GM18868 (cell line): ENCODE measurements around the gene TBC1D24.
A peak's percentile ranks its signal among the peaks of the same experiment; 100 is the strongest.

Source experiments
- ATAC-seq: cut with Tn5 transposase; IDR thresholded peaks from one replicate; pipeline ENCODE4 v1.9.1; 2021; ENCODE audit warnings: mild to moderate bottlenecking, moderate library complexity; ENCODE audit not compliant: unreplicated experiment

Gene TBC1D24

DNA sequence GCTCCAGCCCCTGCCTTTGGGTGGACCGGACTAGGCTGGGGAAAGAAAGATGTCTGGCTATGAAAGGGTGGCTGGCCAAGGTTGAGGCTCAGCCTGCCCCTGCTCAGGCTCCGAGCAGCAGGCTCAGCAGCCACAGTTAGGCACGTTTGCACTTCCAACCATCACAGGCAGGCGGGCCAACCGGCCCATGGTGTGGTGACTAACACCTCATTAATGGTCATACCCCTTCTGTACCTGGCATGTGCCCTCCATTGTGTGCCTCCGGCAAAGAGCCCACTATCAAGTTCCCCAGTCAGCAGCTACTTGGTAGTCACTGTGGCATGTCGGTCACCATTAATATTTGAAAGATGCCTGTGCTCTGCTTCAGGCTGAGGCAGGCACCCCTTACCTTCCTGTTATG lies 6.7 kb downstream of the TBC1D24 start:
- no peak for ATAC-seq

DNA sequence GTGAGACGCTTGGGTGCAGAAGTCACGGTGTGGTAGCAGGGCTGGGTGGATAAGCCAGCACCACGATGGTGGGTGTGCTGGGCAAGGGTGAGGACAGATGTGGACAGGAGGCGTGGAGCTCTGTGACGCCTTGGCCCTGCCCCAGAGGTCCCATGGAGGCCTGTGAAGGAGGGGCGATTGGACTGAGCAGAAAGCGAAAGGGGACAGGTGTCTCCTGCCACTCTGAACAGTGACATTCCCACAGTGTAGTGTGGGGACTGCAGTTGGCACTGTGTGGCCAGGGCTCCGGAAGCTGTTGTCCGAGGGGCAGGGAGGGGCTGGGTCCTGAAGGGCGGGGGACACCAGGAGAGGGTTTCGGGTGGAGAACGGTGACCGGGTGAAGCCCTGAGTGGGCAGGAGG lies 7.3 kb downstream of the TBC1D24 start:
- no peak for ATAC-seq

DNA sequence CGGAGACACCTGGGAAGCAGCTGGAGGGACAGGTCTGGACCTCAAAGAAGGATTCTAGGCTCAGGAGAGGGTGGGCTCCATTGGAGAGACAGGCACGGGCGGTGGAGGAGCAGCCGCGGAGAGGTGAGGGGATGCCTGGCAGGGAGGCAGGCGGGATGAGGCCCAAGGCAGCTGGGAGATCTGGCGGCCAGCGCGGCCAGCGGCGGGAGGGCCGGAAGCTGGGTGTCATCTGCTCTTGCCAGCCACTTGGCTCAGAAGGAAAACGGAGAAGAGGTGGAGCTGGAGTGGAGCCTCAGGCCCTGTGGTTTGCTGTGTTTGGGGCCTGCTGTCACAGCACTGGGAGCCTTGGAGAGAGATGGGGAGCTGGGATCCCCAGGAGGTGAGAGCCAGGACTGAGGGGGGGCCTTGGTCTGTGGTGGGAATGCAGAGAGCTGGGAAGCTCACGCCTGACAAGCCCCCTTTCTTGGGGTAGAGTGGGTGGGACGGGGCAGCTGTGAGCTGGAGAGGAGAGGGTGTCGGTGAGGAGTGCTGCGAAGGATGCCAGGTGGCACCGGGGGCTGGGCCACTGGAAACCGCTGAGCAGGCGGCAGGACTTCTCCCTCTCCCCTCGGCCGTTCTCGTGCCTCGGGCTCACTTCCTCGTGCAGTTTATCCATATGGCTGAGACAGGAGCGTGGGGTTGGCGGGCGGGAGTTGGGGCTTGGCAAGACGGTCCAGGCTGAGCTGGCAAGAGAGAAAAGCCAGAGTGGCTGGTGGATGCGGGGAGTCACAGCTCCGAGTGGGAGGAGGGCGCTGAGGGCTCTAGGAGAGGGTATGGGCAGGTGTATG lies 8.0 kb downstream of the TBC1D24 start:
- no peak for ATAC-seq

DNA sequence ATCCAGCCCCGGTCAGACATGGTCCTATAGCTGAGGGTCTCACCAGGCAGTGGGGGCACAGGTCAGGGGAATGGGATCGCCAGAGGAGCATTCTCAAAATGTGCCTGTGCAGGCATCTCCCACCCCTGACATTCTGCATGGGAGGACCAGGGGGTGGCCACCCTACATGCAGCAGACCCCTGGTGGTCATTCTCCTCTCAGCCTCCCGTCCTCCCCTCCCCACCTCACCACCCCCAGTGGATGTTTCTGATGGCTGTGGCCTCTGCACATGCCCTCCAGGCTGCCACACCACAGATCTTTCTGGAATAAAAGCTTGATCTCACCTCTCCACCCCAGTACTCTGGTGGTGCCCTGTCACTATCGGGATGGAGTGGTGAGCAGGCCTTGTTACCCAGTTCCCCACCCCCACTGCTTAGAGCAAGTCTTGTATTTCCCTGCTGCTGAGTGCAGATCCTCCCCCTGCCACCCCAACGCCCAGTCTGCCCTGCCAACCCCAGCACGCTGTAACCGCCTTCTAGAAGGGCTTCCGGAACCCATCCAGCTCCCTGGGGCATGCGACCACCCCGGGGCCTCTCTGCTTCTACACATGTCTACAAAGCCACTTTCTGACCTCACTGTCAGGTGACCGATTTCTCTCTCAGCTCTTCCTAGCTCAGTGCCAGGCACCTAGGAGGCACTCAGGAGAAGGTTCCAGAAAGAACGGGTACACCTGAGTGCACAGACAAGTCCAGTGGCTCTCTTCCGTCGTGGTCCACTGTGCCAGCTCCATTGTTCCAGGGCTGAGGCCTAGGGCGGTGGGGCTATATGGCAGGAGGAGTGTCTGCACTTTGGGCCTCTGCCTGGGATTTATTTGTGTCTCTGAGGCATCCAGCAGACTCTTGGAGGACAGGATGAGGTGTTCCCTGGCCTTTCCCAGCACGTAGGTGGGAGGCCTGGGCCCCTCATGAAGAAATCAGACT lies 9.3 kb downstream of the TBC1D24 start:
- no peak for ATAC-seq

DNA sequence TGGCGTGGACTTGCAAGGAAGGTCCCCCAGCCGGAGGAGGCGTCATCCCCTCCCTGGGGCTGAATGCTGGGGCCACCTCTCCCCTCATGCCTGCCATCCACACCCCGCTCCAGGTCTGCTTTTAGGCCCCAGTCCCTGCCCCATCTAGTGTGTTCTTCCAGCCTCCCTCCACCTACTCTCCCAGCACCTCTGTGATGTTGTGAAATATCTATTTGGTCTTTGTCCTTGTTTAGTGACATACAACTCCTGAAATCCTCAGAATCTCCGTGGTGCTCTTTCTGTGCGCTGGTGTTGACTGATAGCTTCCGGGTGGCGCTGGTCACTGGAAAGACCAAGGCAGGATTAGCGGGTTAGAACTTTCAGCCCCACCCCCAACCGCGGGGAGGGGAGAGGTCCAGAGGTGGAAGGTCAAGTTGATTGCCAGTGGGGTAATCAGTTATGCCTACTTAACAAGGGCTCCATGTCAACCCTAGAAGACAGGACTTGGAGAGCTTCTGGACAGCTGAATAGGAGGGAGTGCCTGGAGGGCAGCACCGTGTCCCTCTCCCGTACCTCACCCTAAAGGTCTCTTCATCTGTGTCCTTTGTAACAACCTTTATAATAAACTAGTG lies 10.1 kb downstream of the TBC1D24 start:
- ATAC-seq = no peak

DNA sequence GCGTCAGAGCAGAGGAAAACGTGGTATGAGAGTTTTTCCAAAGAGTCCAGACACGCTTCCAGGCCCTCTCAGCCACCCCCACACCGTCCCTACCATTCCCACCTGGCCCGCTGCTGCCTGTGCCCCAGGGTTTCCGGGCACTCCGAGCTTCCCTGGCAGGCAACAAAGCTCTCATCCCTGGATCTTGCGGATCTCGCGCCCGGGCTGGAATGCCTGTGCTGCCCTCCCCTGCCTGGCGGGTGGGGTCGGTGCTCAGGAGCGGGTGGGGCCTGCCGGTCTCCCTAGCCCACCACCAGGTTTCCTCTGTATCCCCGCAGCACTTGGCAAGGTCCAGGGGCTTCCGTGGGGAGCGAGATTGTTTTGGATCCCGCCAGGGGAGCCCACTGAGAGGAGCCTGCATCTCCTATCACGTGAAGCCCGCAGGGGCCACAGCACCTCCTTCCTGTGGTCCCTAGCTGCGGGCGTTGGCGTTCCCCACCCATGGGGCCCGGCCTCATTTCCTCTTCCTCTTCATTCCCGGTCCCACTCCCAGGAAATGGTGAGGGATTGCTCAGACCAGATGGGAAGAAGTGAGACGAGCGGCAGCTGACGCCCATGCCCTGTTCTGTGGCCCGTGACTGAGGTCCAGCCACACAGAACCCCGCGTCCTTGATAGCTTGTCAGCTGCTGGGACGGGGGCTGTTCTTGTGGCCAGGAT lies 11.0 kb downstream of the TBC1D24 start:
- no peak for ATAC-seq

DNA sequence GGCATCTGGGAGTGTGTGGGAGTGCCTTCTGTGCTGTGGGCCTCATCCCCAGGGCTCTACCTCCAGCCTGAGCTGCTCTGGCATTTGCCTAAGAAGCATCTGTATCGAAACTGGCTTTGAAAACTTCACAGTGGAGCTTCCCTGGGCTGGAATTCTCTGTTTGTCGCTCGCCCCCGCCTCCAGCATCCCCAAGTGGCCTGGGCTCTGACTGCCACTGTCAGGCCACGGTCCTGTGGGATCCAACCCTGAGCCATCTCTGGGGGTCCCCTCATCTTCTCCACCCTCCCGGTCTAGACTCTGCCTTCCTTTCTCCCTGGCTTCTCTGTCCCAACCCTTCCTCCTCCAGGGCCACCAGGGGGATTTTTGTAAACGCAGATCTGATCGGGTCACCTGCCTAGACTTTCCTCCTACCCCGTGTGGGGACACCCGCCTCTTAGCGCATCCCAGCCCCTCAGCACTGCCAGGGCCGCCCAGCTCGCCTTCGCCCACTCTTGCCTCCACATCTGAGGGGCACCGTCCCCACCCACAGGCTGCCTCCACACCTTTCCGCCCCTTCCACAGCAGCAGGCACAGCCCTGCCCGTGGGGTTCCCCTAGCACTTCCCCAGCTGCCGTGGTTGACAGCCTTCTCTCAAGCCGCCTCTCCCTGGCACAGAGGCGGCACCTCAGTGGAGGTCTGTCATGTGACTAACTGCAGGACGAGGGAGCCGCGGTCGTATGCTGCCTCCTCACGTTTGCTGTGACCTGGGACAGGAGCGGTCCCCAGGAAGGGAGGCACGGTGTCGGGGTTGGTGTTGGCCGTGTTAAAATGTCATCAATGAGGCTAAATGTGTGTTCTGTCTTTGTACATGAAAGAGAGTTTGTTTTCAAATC lies 12.0 kb downstream of the TBC1D24 start:
- peak; percentile 79 for ATAC-seq

DNA sequence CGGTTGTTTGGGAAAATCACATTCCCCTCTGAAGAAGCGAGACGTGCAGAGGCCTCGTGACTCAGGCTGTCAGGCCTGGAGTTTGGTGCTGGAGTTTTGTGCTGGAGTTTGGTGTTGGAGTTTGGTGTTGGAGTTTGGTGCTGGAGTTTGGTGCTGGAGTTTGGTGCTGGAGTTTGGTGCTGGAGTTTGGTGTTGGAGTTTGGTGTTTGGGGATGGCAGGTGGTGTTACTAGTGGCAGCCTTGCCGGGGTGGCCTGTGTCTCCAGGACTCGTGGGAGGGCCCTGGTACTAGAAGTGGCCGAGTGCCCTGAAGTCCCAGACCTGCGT lies 12.6 kb downstream of the TBC1D24 start:
- no peak for ATAC-seq

DNA sequence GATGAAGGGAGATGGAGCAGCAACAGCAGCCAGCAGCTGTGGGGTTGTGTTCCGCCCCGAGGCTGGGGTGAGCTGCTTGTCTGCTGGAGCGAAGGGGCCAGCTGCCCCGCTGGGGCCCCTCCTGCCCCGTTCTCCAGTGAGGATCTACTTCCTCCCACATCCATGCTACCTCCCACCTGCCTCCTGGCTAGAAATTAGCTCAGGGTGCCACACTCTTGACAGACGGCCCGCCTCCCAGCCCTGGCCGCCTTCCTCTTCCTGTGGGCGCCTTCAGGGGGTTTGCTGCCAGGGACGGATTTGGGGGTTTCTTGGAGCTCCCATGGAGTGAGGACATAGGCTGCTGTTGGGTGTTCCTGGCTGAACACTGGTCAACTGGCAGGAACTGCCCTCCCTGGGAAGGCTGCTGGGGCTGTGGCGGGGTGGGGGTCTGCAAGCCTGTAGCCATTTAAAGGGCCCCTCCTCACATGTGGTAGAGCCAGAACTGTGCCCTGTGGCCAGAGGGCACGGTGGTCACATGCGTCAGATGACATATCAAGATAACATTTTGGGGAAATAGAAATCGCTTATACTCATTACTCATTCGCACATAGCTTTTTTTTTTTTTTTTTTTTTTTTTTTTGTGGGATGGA lies 13.1 kb downstream of the TBC1D24 start:
- no peak for ATAC-seq

DNA sequence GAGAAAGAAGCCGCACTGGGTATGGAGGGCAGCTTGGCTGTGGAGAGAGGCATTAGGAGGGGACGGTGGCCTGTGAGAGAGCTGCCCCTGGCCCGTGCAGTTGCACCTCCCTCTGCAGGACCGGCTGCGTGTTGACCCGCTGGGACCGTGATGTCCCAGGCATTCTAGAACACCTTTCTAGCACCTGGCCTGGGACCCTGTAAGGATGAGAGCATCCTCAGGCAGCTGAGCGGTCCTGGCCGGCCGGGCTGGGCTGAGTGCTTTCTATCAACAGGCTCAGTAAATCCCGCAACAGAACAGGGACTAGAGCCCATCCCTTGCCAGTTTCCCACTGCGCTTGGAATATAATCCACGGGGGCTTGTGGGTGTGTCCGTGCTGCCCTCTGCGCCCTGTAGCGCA lies 14.7 kb downstream of the TBC1D24 start:
- ATAC-seq = no peak

DNA sequence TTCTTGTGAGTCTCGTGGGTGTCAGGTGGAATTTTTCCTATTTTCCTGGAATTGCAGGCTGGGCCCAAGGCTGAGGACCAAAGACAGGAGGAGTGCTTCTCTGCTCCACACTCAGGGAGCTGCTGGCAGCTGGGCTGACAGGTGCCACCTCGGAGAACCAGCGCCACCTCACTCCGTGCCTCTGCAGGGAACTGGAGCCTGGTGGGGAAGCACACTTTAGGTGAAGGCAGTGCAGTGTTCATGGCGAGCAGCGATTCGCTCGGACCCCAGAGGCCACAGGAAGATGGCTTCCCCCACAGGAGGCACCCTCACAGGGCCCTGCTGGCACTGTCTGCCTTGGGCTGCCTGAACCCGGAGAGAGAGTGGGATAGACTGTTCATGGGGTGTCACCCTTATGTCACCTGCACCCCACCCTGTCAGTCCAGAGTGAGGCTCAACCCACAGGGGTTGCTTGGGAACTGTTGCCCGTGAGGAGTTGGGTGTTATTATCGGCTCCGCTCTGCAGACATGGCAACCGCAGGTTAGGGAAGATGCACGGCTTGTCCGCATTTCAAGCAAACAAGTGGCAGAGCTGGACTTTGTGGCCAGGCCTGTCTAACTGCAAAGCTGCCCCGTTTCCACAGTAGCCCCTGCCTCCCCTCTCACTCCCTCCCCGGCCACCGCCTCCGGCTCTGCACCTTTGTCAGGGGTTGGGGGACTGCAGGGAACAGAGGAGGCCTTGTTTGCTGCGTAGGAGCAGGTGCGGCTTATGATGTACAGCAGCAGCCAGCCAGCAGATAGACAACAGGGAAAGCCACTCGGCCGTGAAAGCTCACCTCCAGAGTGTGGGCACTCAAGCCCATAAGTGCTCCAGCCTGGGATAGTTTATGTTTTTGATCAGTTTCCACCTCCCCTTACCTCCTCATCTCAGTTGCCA lies 15.5 kb downstream of the TBC1D24 start:
- no peak for ATAC-seq

DNA sequence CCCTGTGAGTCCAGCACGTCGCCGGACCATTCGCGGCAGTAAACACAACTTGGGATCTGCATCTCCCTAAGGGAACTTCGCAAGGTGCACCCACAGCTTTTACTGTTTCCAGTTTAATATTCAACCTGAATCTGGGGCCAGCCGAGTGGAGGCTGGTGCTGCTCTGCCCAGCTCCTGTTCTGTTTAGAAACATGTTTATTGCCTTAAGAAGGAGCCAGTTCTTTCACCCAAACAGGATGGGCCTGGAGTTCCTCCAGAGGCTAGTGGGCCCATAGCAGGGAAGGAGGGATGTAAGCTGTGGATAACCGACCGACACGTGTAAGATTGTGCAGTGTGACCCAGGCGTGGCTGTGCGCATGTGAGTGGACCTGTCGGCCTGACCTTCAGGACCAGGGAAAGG lies 17.4 kb downstream of the TBC1D24 start:
- no peak for ATAC-seq

DNA sequence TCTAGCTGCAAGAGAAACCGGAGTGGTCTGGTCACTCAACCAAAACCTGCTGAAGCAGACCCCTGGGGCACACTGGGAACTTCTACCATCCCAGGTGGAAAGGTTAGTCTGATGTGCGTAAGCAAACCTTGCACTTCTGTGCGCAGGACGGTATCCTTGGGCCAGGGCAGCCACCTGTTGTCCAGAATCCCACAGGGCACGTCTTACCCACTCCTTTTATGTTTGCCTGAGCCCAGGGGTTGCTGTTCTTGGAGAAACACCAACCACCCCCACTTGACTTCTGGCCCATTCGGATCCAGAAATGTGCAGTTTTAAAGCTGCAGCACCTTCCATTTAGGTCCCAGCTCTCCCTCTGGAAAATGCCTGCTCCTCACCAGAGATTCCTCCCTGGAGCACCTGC lies 18.7 kb downstream of the TBC1D24 start:
- no peak for ATAC-seq

DNA sequence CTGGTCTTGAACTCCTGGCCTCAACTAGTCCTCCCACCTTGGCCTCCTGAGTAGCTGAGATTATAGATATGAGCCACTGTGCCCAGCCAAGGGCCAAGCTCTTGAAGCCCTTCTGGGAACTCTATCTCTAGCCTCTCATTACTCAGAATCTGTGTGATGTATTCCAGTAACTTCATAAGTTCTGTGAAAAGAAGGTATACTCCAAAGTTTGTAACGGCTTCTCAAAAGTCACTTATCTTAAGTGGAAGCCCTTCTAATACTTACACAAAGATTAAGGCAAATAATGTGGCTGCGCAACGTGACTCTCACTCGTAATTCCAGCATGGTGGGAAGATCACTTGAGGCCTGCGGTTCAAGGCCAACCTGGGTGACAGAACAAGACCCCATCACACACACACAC lies 19.7 kb downstream of the TBC1D24 start:
- ATAC-seq = no peak

DNA sequence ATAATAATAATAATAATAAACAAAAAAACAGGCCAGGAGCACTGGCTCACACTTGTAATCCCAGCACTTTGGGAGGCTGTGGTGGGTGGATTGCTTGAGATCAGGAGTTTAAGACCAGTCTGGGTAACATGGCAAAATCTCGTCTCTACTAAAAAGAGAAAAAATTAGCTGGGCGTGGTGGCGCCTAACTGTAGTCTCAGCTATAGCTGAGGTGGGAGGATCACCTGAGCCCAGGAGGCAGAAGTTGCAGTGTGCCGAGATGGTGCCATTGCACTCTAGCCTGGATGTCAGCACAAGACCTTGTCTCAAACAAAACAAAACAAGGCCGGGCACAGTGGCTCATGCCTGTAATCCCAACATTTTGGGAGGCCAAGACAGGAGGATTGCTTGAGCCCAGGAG lies 20.1 kb downstream of the TBC1D24 start:
- no peak for ATAC-seq

DNA sequence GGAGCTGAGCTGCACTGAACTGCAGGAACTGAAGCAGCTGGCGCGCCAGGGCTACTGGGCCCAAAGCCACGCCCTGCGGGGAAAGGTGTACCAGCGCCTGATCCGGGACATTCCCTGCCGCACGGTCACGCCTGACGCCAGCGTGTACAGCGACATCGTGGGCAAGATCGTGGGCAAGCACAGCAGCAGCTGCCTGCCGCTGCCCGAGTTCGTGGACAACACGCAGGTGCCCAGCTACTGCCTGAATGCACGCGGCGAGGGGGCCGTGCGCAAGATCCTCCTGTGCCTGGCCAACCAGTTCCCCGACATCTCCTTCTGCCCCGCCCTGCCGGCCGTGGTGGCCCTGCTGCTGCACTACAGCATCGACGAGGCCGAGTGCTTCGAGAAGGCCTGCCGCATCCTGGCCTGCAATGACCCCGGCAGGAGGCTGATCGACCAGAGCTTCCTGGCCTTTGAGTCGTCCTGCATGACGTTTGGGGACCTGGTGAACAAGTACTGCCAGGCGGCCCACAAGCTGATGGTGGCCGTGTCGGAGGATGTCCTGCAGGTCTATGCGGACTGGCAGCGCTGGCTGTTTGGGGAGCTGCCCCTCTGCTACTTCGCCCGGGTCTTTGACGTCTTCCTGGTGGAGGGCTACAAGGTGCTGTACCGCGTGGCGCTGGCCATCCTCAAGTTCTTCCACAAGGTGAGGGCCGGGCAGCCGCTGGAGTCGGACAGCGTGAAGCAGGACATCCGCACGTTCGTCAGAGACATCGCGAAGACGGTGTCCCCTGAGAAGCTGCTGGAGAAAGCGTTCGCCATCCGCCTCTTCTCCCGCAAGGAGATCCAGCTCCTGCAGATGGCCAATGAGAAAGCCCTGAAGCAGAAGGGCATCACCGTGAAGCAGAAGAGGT lies 21.5 kb downstream of the TBC1D24 start:
- no peak for ATAC-seq

DNA sequence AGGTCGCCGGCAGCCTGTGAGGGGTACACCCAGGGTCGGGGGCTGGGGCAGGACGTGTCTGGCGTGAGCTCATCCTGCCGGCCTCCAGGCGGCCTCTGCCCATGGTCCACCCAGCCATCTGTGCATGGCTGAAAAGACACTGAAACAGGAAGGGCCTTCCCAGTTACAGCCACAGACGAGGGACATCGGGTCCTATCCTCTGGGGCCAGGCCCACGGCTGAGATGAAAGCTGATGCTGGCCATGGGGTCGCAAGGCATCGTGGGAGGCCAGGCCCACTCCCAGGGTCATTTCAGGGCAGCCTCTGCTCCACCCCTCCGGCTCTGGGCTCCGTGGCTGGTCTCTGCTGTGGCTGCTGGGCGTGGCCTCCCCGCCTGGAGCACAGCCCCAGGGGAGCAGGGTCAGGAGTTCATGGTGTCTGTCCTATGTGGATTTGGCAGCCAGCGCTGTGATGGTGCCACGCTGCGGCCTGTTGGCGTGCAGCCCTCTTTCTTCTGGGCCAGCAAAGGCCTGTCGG lies 22.2 kb downstream of the TBC1D24 start:
- ATAC-seq = no peak
